NK-92 (cell line): ENCODE data around the gene STX16.
"Not testable (repeated sequence)": the region's sequence is repeated elsewhere in the genome, so short reads cannot be mapped to it uniquely, and the experiment has no call there.

Experiments
- DNase-seq: peaks from one replicate; lab custom pipeline; 2025; ENCODE audit not compliant: unreplicated experiment; lab: John Stamatoyannopoulos, UW

The STX16 gene

GRCh38 chr20:58635279-58635665 lies 15.8 kb upstream of the STX16 start:
- no peak for DNase-seq

- DNase-seq, result no peak
These were observed 14.6 kb upstream of the STX16 start for GRCh38 chr20:58636396-58636982.

GRCh38 chr20:58636983-58637421 lies 14.1 kb upstream of the STX16 start:
- DNase-seq, result no peak

GRCh38 chr20:58637466-58638213 lies 13.4 kb upstream of the STX16 start:
- no peak for DNase-seq

- DNase-seq, result no peak
These were observed 12.5 kb upstream of the STX16 start for GRCh38 chr20:58638467-58639181.

- DNase-seq, result no peak
These were observed 11.6 kb upstream of the STX16 start for GRCh38 chr20:58639182-58640146.

- no peak for DNase-seq
These were observed 10.6 kb upstream of the STX16 start for GRCh38 chr20:58640446-58640845.

GRCh38 chr20:58642441-58642840 lies 8.6 kb upstream of the STX16 start:
- no peak for DNase-seq

GRCh38 chr20:58642896-58643295 lies 8.2 kb upstream of the STX16 start:
- DNase-seq, result not testable (repeated sequence)

- DNase-seq, result no peak
These were observed 5.6 kb upstream of the STX16 start for GRCh38 chr20:58645412-58645968.

- no peak for DNase-seq
These were observed 4.8 kb upstream of the STX16 start for GRCh38 chr20:58646257-58646656.

- DNase-seq, result no peak
These were observed 4.4 kb upstream of the STX16 start for GRCh38 chr20:58646703-58647102.

- no peak for DNase-seq
These were observed 3.8 kb upstream of the STX16 start for GRCh38 chr20:58647162-58647795.

GRCh38 chr20:58647796-58648501 lies 3.1 kb upstream of the STX16 start:
- DNase-seq, result no peak

GRCh38 chr20:58648502-58648825 lies 2.6 kb upstream of the STX16 start:
- DNase-seq, result not testable (repeated sequence)

GRCh38 chr20:58649288-58650180 lies 1.5 kb upstream of the STX16 start:
- DNase-seq, result no peak

GRCh38 chr20:58650181-58650775 lies 805 bp upstream of the STX16 start:
- no peak for DNase-seq

- no peak for DNase-seq
These were observed 469 bp downstream of the STX16 start for GRCh38 chr20:58651559-58651945.
